ENCODE results near the gene PLPP2.

PLPP2 gene

DNA sequence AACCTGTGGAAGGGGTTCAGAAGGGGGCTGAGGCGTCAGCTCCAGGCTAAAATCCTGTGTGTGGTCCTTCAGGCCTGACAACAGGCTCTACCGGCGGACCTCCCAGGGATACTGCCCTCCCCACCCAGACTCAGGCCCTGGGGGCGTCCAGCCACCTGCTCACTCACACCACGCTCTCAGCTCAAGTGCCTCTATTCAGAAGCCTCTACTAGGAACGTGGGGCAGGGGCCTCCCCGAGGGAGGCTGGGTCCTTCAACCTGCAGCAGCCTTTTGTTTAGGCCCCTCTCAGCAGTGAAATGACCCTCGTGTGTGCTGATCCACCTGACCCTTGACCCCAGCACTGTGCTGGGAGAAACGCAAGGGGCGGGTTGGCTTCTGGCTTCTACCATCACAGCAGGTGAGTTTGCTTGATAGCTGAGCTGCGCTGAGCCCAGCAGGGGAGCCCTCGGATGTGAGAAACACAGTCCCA, 10.6 kb downstream of the PLPP2 start:
- TF ChIP-seq SIN3A (IDR thresholded peaks at IDR 0.05; ENCODE audit: borderline replicate concordance, insufficient read depth, low read length) (no peak), FOXP2 (optimal IDR thresholded peaks at IDR 0.05; ENCODE audit: borderline replicate concordance, extremely low read depth, extremely low read length, insufficient read depth) (no peak), TAF1 (IDR thresholded peaks at IDR 0.05; ENCODE audit: borderline replicate concordance, insufficient read depth, low read length) (no peak), REST (IDR thresholded peaks at IDR 0.05; ENCODE audit: insufficient read depth in 1 of 2, low read depth in 2 of 2, low read length in 2 of 2) (no peak), POLR2AphosphoS5 (IDR thresholded peaks at IDR 0.05; ENCODE audit: low read depth, low read length) (no peak)

GRCh38 chr19:279656-280055, 11.5 kb downstream of the PLPP2 start:
- TF ChIP-seq REST (IDR thresholded peaks at IDR 0.05; ENCODE audit: insufficient read depth in 1 of 2, low read depth in 2 of 2, low read length in 2 of 2) (no peak), SIN3A (IDR thresholded peaks at IDR 0.05; ENCODE audit: borderline replicate concordance, insufficient read depth, low read length) (no peak), FOXP2 (optimal IDR thresholded peaks at IDR 0.05; ENCODE audit: borderline replicate concordance, extremely low read depth, extremely low read length, insufficient read depth) (no peak), POLR2AphosphoS5 (IDR thresholded peaks at IDR 0.05; ENCODE audit: low read depth, low read length) (no peak), TAF1 (IDR thresholded peaks at IDR 0.05; ENCODE audit: borderline replicate concordance, insufficient read depth, low read length) (no peak)

DNA sequence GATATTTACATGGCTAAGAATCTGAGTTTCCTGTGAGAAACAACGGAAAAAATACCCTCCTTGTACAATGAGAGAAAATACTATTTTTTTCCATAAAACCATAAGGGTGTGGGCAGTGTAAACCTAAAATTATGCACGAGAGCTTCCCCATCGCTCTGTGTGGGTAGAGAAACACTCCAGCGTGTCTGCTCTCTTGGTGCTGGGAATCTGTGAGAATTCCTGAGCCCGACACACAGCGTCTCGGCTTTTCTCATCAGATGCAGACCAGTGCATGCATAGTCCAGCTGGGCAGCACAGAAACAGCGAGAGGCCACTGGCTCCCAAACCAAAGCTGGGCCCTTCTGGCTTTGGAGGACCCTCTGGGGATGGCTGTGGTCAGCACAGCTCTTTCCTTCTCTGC, 12.0 kb downstream of the PLPP2 start:
- TF ChIP-seq POLR2AphosphoS5 (IDR thresholded peaks at IDR 0.05; ENCODE audit: low read depth, low read length) (no peak), REST (IDR thresholded peaks at IDR 0.05; ENCODE audit: insufficient read depth in 1 of 2, low read depth in 2 of 2, low read length in 2 of 2) (no peak), FOXP2 (optimal IDR thresholded peaks at IDR 0.05; ENCODE audit: borderline replicate concordance, extremely low read depth, extremely low read length, insufficient read depth) (no peak), SIN3A (IDR thresholded peaks at IDR 0.05; ENCODE audit: borderline replicate concordance, insufficient read depth, low read length) (no peak), TAF1 (IDR thresholded peaks at IDR 0.05; ENCODE audit: borderline replicate concordance, insufficient read depth, low read length) (no peak)

- TF ChIP-seq TAF1 (IDR thresholded peaks at IDR 0.05; ENCODE audit: borderline replicate concordance, insufficient read depth, low read length) = no peak
- TF ChIP-seq POLR2AphosphoS5 (IDR thresholded peaks at IDR 0.05; ENCODE audit: low read depth, low read length) = no peak
- no peak for TF ChIP-seq SIN3A (IDR thresholded peaks at IDR 0.05; ENCODE audit: borderline replicate concordance, insufficient read depth, low read length)
- TF ChIP-seq REST (IDR thresholded peaks at IDR 0.05; ENCODE audit: insufficient read depth in 1 of 2, low read depth in 2 of 2, low read length in 2 of 2) = peak; percentile 85 to 94
Observed at GRCh38 chr19:277581-278165, 13.5 kb downstream of the PLPP2 start.

DNA sequence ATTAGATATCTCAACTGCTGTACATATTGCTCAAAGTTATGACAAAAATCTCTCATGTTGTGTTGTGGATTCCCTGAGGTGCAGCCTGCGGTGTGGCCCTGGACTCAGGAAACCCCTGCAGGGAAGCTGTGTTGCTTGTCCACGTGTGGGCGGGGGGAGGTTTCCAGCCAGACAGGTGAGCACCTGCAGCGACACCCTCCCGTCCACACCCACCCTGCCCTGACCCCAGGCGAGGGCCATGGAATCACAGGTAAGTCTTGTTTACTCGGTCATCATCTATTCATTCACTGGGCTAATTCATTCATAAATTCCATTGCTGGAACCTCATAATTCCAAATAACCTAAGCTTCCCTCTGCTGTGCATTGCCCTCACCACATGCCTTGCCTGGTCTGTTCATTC, 14.1 kb downstream of the PLPP2 start:
- TF ChIP-seq SIN3A (IDR thresholded peaks at IDR 0.05; ENCODE audit: borderline replicate concordance, insufficient read depth, low read length) (no peak), REST (IDR thresholded peaks at IDR 0.05; ENCODE audit: insufficient read depth in 1 of 2, low read depth in 2 of 2, low read length in 2 of 2) (no peak), POLR2AphosphoS5 (IDR thresholded peaks at IDR 0.05; ENCODE audit: low read depth, low read length) (no peak), FOXP2 (optimal IDR thresholded peaks at IDR 0.05; ENCODE audit: borderline replicate concordance, extremely low read depth, extremely low read length, insufficient read depth) (no peak), TAF1 (IDR thresholded peaks at IDR 0.05; ENCODE audit: borderline replicate concordance, insufficient read depth, low read length) (no peak)
